H7 (cell line): ENCODE results near the gene ZNF143. TPM values are rescaled to one million over a fixed set of nuclear protein-coding genes. Genes with fewer than 3 reads are reported as not detected.
"Not testable (repeated sequence)": the region's sequence is repeated elsewhere in the genome, so short reads cannot be mapped to it uniquely, and the experiment has no call there.

Experiments used
- DNase-seq: peaks from one replicate; pipeline ENCODE4 v3.0.0; 2012
- H3K27me3 ChIP-seq: 2 replicates; pipeline ENCODE4 v1.6.0; 2011; ENCODE audit warnings: mild to moderate bottlenecking, low read length; ENCODE audit not compliant: control insufficient read depth, insufficient read depth
- H3K36me3 ChIP-seq: replicated peaks from 2 replicates; pipeline ENCODE4 v1.5.1; 2011; ENCODE audit warnings: low read length; ENCODE audit not compliant: control insufficient read depth, insufficient read depth
- H3K4me3 ChIP-seq: 2 replicates; pipeline ENCODE4 v1.5.1; 2011; ENCODE audit warnings: low read depth, mild to moderate bottlenecking, control low read depth, low read length, moderate library complexity; ENCODE audit not compliant: insufficient read depth
- total RNA-seq: library from RNA; depleted of rRNA; stranded (reverse); fragments of >200 nt; shearing (Covaris generic); gene quantifications from 2 replicates; pipeline ENCODE4 v1.2.3, GENCODE V29; 2014; rRNA removed

The ZNF143 gene
- 55.7 and 64.1 TPM in 2 replicates for total RNA-seq

DNA sequence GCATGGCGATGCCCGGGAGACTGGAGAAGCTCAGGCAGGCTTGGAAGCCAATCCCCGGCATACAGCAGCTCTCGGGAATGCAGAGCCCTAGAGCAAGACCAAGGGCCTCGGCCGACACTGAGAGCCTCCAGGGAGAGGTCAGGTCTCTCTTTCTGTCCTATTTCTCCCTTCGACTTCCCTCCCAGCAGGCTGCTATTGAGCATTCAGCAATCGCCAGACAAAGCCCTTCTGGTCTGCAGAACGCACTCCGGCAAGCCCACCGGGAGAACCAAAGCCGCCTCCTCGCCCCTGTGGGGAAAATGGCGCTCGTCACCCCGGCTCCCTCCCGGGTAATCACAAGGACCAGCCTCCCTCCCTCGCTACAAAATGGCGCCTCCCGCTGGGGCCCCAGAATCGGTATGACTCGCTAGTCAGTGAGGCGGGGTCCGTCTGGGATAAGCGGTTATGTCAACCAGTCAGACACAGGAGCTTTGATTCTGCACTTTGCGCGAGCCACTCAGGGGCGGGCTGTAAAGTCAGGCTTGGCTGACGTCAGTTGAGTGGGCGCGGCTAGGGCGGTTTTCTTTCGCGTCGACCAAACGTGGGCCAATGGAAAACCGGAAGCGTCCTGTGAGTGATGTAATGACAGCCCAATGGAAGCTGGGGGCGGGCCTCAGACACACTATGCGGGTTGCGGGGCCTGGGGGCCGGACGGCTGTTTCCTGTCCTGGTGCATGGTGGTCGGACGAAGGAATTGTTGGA, at the start of gene ZNF143:
Gene ZNF143, plus strand, starts transcription at position 691 of the 741 bp plus-strand sequence. CDS start 10,297 bp downstream, outside the sequence.
- no peaks in the 10 kb centered on the region for H3K36me3 ChIP-seq
- no peaks in the 10 kb centered on the region for H3K27me3 ChIP-seq
- peak; percentile 95 for DNase-seq
- peak within 1 kb of the TSS; percentile 98 for H3K4me3 ChIP-seq

DNA sequence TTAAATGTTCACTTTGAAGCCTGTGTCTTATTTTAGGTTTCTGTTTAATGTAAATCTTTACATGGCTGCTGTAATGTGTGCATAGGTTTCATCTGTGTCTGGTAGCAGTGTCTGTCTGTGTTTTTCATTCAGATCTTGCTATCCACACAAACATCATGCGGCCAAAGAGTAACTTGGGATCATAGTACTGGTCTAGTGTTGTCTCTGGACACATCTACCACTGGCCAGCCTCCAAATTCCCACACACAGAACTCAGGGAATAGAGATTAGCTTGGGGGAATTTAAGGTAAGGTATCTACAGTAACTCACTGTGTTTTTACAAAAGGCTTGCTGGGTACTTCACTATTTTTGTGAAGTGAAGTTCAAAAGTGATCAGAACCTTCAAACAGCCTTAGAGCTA, 32.1 kb upstream of the ZNF143 start:
- DNase-seq, result no peak
- Histone ChIP-seq H3K27me3 (no peaks in the 10 kb centered on the region), H3K4me3 (no peak overlapping the region), H3K36me3 (peaks cover 45% of the 10 kb centered on the region)

DNA sequence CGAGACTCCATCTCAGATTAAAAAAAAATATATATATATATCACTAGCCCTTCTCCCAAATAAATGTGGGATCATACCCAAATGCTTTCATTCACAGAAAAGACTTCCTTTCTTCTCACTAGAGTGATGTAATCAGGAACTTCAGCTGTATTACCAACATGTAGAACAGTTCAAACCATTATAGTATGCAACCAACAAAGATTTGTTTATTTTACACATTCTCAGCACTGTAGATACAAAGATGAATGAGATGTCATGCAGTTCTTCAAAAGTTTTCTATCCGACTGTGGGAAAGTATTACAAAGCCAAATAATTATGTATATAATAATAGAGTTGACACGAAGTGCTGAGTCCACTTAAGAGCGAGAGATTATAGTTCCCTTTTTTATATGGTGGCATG, 22.2 kb upstream of the ZNF143 start:
- no peak for DNase-seq

DNA sequence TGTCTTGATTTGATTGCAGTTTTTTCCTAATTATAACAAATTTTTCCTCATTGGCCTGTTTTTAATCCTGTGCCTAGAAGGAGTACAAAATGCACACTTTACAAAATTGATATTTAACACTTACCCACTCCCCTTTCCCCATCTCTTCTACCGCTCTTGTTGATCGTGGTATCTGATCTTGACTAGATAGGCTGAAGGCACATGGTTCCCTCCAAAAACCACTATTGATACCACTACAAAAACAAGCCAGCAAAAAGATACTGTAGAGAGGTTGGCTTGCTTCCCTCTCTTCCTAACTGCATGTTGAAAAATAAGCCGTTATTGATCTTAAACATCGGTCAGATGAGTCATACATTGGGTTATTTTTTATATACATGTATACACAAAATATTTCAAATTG, 14.6 kb upstream of the ZNF143 start:
- Histone ChIP-seq H3K27me3 (no peaks in the 10 kb centered on the region), H3K4me3 (no peak overlapping the region), H3K36me3 (peaks cover 19% of the 10 kb centered on the region)
- DNase-seq, result no peak

More for the DNA sequence above, 22.2 kb upstream of the ZNF143 start:
- Histone ChIP-seq H3K4me3 (no peak overlapping the region), H3K27me3 (no peaks in the 10 kb centered on the region), H3K36me3 (peaks cover 54% of the 10 kb centered on the region)

DNA sequence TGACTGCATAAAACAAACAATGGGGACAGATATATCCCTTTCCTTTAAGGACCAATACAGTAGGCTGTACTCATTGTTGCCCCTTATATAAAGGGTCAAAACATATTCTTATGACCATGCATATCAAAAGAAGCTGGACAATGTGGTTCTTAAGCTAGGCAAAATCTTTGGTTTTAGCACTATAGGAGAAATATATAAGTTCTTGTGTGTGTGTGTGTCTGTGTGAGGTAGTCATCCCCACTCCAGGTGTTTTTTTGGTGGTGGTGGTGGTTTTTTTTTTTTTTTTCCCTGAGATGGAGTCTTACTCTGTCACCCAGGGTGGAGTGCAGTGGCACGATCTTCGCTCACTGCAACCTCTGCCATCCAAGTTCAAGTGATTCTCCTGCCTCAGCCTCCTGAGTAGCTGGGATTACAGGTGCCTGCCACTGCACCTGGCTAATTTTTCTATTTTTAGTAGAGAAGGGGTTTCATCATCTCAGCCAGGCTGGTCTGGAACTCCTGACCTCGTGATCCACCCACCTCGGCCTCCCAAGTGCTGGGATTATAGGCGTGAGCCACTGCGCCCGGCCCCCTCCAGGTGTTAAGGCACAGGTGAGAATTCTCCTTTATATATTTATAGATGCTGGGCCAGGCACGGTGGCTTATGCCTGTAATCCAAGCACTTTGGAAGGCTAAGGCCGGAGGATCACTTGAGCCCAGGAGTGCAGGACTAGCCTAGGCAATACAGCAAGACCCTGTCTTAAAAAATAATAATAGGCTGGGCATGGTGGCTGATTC, 12.0 kb upstream of the ZNF143 start:
- no peak for DNase-seq
- no peak overlapping the region for H3K4me3 ChIP-seq

DNA sequence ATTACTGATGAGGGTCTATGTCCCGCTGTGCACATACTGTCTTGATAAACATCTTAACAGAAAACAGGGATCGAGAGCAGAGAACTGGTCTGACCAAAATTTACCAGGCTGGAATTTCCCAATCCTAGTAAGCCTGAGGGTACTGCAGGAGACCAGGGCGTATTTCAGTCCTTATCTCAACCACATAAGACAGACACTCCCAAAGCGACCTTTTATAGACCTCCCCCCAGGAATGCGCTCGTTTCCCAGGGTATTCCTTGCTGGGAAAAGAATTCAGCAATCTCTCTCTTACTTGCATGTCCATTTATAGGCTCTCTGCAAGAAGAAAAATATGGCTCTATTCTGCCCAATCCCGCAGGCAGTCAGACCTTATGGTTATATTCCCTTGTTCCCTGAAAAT, 8.8 kb upstream of the ZNF143 start:
- not testable (repeated sequence) for H3K27me3 ChIP-seq, DNase-seq, H3K4me3 ChIP-seq, H3K36me3 ChIP-seq

More for the DNA sequence above, 12.0 kb upstream of the ZNF143 start:
- Histone ChIP-seq H3K27me3 (no peaks in the 10 kb centered on the region), H3K36me3 (peaks cover 3% of the 10 kb centered on the region)

DNA sequence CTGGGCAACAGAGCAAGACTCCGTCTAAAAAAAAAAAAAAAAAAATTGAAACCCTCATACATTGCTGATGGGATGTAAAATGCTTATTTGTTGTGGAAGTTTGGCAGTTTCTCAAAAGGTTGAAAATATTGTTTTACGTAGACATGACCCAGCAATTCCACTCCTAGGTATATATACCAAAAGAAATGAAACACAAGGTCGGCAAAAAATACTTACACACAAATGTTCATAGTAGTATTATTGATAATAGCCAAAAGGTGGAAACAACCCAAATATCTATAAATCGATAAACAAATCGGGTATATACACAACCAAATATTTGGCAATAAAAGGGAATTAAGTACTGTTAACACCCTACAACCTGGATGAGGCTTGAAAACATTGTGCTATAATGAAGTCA, 5.1 kb upstream of the ZNF143 start:
- no peak overlapping the region for H3K4me3 ChIP-seq
- H3K27me3 ChIP-seq, result no peaks in the 10 kb centered on the region
- H3K36me3 ChIP-seq, result no peaks in the 10 kb centered on the region
- DNase-seq, result no peak

DNA sequence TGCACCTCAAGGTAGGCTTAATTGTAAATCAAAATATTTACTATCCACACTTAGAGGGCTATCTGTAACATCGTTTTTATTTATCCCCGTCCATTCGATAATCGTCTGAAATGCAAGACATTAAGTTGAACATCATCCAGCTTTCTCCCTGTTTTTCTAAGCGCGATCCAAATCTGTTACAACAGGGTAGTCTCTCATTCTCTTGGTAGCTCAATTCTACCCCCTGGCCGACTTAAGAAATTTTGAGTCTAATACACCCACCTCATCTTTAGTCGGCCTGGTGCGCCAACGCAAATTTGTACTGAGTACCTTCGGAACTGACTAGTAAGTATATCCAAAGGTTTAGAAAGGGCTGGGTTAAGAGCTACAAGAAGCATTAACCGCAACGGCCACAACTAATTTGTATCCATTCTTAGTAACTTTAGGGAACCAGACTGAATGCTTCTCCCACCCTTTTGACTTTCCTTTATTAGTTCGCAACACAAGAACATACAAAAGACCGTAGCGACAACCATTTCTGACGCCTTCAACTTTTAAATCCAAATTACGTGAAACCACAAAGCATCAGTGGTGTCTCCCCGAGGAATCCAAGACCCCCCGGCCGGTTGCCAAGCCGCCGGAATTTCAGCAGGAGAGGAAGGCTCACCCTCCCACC, 1.0 kb upstream of the ZNF143 start:
- no peaks in the 10 kb centered on the region for H3K27me3 ChIP-seq
- DNase-seq, result peak; percentile 25
- no peaks in the 10 kb centered on the region for H3K36me3 ChIP-seq
- peak overlapping the region; percentile 98 for H3K4me3 ChIP-seq

DNA sequence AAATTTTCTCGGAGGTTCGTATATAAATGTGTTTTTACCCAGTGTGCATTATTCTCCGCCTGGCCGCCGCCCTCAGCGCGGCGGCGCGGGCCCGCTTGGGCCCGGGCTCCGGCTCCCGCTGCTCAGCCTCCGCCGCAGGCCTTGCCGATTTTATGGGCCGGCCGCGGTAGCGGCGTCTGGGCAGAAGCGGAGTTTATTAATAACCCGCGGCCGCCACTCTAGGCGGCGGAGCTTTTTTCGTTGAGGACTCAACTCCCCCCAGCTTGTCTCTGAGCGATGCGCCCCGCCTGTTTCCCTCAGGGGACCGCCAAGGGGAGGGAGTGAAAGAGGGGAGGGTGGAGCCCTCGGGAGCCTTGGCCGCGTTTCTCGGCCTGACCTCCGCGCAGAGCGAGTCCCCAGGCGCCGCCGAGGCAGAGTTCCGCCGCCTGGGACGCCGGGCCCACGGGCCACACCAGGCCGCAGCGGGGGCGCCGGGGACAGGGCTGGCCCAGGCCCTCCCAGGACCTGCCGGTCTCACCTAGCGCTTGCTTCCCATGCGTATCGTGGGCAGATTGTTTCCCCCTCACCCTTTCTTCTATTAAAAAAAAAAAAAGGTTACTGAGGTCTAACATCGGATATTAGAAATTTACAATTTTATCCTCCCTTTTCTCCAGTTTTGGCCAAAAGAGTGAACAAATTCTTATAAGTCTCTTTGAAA, 399 bp downstream of the ZNF143 start:
- no peaks in the 10 kb centered on the region for H3K27me3 ChIP-seq
- no peaks in the 10 kb centered on the region for H3K36me3 ChIP-seq
- peak overlapping the region; percentile 89 for H3K4me3 ChIP-seq
- peak; percentile 87 for DNase-seq

DNA sequence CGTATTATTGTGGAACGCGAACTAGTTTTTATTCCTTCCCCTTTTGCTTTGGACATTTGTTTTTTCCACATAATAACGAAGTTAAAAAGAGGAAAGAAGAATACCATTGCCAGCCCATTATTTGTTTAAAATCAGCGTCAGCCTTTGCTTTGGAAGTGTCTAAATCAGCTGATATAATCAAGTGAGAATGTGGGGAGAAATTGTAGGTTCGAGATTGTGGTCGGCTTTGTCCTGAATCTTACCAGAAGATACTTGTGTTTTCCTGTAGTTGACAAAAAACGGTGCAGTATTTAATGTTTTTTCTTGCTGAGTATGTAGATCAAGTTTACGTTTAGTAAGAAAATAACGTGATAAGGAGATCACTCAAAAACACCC, 935 bp downstream of the ZNF143 start:
- Histone ChIP-seq H3K4me3 (peak overlapping the region; percentile 89), H3K36me3 (no peaks in the 10 kb centered on the region), H3K27me3 (no peaks in the 10 kb centered on the region)
- no peak for DNase-seq

DNA sequence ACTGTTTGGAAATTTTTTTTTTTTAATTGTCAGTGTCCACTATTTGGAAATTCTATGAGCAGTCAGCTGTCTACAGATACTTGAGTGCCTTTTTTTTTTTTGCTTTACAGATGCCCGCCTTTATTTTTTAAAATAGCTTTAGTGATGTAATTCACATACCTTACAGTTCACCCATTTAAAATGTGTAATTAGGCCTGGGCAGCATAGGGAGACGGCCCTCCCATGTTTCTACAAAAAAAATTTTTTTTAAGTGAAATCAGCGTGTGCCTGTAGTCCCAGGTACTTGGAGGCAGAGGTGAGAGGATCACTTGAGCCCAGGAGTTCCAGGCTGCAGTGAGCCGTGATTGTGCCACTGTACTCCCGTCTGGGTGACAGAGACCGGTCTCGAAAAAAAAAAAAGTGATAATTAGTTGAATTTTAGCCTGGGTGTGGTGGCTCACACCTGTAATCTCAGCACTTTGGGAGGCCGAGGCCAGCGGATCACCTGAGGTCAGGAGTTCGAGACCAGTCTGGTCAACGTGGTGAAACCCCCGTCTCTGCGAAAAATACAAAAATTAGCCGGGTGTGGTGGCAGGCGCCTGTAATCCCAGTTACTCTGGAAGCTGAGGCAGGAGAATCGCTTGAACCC, 1.5 kb downstream of the ZNF143 start:
- H3K36me3 ChIP-seq, result no peaks in the 10 kb centered on the region
- H3K27me3 ChIP-seq, result no peaks in the 10 kb centered on the region
- H3K4me3 ChIP-seq, result peak overlapping the region; percentile 89
- DNase-seq, result no peak

DNA sequence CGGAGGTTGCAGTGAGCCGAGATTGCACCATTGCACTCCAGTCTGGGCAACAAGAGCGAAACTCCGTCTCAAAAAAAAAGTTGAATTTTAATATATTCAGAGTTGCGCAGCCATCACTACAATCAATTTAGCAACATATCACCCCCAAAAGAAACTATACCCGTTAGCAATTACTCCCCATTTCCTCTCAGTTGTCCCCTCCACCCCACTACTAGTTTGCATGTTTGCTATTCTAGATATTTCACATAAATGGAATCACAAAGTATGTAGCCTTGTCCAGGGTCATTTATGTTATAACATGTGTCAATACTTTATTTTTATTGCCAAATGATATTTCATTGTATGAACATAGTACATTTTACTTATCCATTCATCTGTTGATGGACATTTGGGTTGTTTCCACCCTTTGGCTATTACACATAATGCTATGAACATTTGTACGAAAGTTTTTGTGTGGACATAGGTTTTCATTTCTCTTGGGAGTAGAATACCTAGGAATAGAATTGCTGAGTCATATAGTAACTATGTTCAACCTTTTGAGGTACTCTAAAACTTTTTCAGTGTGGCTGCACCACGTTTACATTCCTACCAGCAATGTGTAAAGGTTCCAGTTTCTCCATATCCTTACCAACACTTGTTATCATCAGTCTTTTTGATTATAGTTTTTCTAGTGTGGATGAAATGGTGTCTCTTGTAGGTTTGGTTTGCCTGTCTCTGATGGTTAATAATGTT, 2.2 kb downstream of the ZNF143 start:
- no peak for DNase-seq
- no peak overlapping the region for H3K4me3 ChIP-seq
- H3K36me3 ChIP-seq, result no peaks in the 10 kb centered on the region
- no peaks in the 10 kb centered on the region for H3K27me3 ChIP-seq

DNA sequence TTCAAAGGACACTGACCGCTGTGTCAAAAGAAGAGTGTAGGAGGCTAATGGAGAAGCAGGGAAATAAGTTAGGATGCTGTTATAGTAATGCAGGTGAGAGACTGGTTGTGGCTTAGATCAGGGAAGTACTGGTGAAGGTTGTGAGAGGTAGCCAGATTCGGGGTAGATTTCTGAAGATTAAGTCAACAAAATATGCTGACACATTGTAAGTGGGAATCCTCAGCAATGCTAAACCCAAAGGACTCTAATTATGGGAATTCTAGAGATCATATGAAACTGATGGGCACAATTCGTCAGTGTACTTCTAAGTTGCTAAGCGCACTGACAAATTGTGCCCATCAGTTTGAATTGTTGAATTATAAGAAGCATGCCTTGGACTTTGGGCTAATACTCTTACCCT, 10.0 kb downstream of the ZNF143 start:
- no peak for DNase-seq
- H3K4me3 ChIP-seq, result no peak overlapping the region
- H3K27me3 ChIP-seq, result no peaks in the 10 kb centered on the region
- peaks cover 6% of the 10 kb centered on the region for H3K36me3 ChIP-seq
